Hepatic stellate cell (primary cell): ENCODE data around the gene WNT5B.

Experiments used
- DNase-seq: peaks from one replicate; pipeline ENCODE4 v3.0.0; 2011; ENCODE audit warnings: low spot score

WNT5B gene

GRCh38 chr12:1630133-1630826 is 1.2 kb downstream of the WNT5B start:
- DNase-seq = peak; percentile 55

- peak; percentile 75 for DNase-seq
Observed at GRCh38 chr12:1630827-1631591, 2.0 kb downstream of the WNT5B start.

- DNase-seq = no peak
Observed at GRCh38 chr12:1632702-1633101, 3.7 kb downstream of the WNT5B start.

GRCh38 chr12:1633459-1633858 is 4.4 kb downstream of the WNT5B start:
- DNase-seq = no peak

GRCh38 chr12:1634149-1634548 is 5.1 kb downstream of the WNT5B start:
- DNase-seq = no peak

- DNase-seq = peak; percentile 82
Observed at GRCh38 chr12:1634590-1635191, 5.7 kb downstream of the WNT5B start.

- DNase-seq = no peak
Observed at GRCh38 chr12:1635301-1636095, 6.5 kb downstream of the WNT5B start.

GRCh38 chr12:1638203-1638602 is 9.2 kb downstream of the WNT5B start:
- DNase-seq = no peak

- DNase-seq = no peak
Observed at GRCh38 chr12:1639538-1639937, 10.5 kb downstream of the WNT5B start.

GRCh38 chr12:1640328-1641234 is 11.6 kb downstream of the WNT5B start:
- DNase-seq = no peak

GRCh38 chr12:1642513-1642912 is 13.5 kb downstream of the WNT5B start:
- DNase-seq = no peak

GRCh38 chr12:1643043-1643442 is 14.0 kb downstream of the WNT5B start:
- DNase-seq = no peak

- no peak for DNase-seq
Observed at GRCh38 chr12:1643905-1644533, 15.0 kb downstream of the WNT5B start.

- DNase-seq = peak; percentile 62
Observed at GRCh38 chr12:1644534-1645438, 15.8 kb downstream of the WNT5B start.

GRCh38 chr12:1645819-1646218 is 16.8 kb downstream of the WNT5B start:
- no peak for DNase-seq

GRCh38 chr12:1646569-1647284 is 17.7 kb downstream of the WNT5B start:
- no peak for DNase-seq

- DNase-seq = no peak
Observed at GRCh38 chr12:1647285-1647669, 18.2 kb downstream of the WNT5B start.

- DNase-seq = no peak
Observed at GRCh38 chr12:1650260-1650977, 21.4 kb downstream of the WNT5B start.
